Activated CD8-positive, alpha-beta memory T cell treated with anti-CD3 and anti-CD28 coated beads for 24 hours (primary cell): ENCODE measurements around the gene ZNF2.

ENCODE experiments used
- DNase-seq: peaks from one replicate; pipeline ENCODE4 v3.0.0-alpha.2; 2020

Gene ZNF2

DNA sequence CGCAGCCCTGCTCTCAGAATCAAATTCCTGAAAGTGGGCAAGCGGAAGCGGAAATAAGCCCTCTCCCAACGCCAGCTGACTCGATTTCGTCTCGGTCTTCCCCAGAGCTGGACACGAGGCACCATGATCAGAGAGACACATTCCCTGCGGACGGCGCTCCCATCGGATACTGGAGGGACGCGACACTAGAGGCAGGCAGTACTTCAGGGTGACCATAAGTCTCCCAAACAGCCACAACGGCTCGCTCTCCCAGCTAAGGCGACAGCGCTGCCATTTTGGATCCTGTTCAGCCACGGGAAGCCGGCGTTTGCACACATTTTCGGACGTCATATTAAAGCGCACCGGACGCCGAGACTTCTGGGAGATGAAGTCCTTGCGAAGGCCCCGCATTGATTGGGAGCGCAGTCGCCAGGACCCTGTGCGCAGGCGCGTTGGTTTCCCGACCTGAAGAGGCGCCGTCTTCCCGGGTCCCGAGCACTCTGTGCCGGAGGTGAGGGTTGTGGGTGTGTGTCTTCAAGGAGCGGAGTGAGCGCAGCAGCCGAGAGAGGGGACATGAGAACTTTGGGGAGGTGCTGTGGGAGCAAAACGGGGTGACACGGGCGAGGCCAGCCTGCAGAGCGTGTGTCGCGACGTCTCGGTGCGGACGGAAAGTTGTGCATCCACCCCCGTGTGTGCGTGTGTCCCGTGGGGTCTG lies at the start of gene ZNF2:
Gene ZNF2 (plus strand): TSS at position 439 of the 694 bp plus-strand sequence. CDS start 10,418 bp downstream, outside the sequence.
- DNase-seq = peak; percentile 97

DNA sequence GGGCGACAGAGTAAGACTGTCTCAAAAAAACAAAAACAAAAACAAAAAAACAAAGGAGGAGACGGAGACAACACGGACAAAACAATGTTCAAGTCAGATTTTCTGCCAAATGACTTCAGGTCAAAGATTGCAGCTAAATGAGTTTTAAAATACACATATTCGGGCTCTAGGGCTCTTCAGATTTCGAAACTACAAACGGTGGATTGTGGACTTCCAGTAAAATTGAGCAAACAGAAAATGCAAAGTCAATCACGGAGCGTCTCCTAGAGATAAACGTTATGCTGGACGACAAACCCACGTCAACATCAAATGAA lies 44.6 kb upstream of the ZNF2 start:
- DNase-seq = no peak

DNA sequence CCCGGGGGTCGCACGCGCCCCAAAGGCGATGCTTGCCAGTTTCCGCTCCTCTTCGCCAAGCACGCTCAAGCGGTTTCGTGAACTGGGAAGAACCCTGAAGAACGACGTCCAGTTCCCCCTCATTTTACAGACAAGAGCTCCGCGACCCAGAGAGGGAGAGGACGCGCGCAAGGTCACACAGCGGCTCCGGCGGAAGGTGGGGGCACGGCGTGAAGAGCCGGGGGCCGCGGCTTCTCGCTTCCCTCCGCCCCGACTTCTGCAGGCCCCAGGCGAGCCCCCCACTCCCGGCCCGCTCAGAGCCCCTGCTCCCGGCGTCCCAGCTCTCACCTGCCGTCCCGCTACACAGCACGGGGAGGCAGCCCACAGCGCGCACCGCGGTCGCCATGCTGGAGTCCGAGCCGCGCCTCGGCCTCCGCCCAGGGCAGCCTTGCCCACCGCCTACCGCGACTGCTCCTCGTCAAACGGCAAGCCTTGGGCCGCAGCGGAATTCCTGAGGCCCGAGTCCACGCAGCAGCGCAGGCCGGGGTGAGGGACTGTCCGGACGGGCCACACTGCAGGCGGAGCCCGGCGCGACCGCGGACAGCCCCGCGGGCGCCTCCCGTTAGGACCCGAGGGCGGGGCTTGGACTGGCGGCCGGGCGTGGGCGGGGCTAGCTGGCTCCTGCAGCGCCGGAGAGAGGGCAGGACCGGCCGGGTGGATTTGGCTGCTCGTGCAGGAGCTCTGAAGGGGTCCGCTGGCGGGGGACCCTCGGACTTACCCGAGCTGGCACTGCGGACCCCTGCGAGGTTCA lies 44.0 kb upstream of the ZNF2 start, which contains the start of gene MRPS5:
Gene MRPS5 (minus strand): TSS at position 402 of the 790 bp plus-strand sequence. CDS start 17 bp downstream, at position 385.
- peak; percentile 98 for DNase-seq

DNA sequence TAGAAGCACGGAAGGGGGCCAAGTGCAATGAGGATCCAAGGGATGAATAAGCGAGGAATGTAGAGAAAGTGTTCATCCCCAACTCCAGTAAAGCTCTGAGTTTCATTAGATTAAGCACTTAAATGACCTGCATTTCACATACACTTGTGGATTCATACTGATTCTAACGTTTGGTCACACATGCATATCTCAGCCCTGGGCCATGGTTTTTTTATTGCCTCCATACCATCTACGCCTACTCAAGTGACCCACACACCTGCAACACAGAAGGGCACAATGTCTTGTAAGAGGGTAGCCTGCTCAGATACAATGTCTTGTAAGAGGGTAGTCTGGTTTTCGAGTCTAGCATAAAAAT lies 43.4 kb upstream of the ZNF2 start:
- DNase-seq = no peak

DNA sequence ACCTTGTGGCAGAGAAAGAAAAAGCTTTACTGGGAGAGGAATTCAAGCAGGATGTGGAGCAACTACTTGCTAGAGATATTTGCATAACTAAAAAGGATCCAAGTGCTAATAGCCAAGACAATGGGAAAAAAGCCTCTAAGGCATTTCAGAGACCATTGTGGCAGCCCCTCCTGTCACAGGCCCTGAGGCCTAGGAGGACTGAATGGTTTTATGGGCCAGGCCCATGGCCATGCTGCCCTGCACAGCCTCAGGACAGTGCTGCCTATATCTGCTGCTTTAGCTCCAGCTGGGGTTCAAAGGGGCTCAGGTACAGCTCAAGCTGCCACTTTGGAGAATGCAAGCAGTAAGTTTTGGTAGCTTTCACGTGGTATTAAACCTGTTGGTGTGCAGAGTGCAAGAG lies 26.9 kb upstream of the ZNF2 start:
- DNase-seq = no peak

DNA sequence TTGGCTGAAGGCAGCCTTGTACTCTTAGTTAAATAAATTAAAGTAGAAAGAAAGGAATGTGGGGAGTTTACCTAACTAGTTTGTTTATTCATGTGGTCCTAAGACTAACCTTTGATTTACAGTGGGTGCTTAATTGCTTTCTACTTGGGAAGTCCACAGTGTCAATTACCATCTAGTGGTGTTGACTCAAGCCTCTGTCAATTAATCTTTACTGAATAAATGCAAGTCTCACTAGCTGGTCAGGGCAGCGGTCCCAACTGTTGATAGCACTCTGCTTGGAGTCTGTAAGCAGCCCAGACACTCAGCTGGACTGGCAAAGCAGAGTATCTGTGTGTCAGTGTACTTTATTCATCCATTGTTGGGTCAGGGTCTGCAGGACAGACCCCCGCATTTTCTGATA lies 21.8 kb upstream of the ZNF2 start:
- no peak for DNase-seq

DNA sequence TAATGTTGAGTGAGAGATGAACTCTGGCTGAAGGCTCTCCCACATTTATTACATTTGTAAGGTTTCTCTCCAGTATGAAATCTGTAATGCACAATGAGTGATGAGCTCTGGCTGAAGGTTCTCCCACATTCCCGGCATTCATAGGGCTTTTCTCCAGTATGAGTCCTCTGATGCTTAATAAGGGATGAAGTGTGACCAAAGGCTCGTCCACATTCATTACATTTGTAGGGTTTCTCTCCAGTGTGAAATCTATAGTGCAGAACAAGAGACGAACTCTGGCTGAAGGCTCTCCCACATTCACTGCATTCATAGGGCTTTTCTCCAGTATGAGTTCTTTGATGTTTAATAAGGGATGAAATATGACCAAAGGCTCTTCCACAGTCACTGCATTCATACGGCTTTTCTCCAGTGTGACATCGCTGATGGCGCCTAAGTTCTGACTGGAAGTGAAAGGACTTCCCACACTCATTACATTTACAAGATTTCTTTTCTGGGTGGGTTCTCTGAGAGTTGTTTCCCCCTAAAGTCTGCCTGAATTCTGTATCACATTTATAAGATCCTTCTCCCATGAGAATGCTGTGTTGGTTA lies 16.1 kb upstream of the ZNF2 start:
- no peak for DNase-seq

DNA sequence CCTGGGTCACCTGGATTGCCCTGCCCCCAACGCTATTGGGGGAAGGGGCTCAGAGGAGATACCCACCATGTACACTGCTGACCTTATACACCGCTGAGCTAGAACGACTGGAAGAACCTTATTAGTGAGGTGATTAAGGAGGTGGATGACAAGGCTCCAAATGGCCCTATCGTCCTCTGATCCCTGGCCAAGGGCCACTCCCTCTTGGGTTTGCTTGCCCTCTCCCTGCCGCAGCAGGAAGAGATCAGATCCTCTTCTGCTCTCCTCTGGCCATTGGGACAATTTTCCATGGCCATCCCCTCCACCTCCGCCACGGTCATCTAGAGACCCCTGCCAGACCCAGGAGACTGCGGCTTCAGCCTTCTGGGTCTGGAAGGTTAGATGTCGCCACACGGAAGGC lies 7.2 kb upstream of the ZNF2 start:
- DNase-seq = no peak

DNA sequence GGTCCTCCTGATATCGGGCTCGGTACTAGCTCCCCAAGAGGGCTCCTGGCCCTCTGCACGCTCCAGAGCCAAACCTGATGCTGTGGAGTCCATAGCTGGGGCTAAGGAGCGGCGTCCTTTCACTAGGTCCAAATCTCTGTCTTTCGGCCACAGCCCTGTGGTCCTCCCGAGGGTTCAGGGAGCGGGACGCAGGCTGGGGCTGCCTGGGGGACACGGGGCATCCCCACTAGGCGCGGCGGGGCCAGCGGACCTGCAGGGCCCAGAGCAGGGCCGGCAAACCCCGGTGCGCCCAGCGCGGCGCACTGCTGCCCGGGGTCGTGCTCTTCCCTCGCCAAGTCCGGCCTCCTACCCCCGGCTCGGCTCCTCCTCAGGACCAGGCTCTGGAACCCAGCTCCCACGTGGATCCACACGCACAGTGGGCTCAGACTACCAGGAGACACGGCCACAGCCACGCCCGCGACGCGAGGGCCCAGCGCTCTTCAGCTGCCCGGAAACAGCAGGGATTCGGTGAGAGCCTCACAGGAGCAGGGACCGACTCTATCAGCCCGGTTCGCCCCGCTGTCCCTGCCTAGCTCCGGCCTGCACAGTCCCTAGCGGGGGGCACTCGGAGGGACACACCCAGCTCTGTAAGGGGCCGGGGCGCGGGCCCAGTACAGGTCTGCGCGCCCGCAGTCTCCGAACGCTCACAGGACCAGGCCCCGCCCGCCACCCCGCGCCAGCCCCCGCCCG lies 6.6 kb upstream of the ZNF2 start:
- DNase-seq = peak; percentile 80

DNA sequence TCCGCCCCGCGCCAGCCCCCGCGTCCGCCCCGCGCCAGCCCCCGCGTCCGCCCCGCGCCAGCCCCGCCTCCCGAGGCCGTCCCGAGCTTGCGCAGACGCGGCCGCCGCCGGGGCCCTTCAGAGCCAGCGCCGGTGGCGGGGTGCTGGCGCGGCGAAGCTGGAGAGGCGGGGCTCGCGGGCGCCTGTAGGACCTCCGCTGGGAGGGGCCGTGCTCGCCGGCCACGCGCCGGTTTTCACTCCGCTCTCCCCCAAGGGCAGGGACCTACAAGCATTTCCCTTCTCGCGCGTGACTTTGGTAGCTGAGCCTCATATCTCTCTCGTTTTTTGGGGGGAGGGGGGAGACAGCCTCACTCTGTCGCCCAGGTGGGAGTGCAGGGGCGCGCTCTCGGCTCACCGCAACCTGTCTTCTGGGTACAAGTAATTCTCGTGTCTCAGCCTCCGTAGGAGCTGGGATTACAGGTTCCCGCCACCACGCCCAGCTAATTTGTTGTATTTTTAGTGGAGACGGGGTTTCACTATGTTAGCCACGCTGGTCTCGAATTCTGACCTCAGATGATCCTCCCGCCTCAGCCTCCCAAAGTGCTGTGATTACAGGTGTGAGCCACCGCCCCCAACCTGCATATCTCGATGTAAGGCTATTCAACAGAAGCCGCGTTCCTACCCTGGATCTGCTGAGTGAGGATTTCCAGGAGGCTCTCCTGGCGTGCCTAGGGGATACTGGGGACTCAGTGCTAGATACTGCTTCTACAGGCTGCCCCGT lies 5.7 kb upstream of the ZNF2 start, which contains the start of gene ZNF514:
Gene ZNF514 (minus strand): TSS at position 159 of the 760 bp plus-strand sequence. CDS start 6,595 bp downstream, outside the sequence.
- peak; percentile 88 for DNase-seq

DNA sequence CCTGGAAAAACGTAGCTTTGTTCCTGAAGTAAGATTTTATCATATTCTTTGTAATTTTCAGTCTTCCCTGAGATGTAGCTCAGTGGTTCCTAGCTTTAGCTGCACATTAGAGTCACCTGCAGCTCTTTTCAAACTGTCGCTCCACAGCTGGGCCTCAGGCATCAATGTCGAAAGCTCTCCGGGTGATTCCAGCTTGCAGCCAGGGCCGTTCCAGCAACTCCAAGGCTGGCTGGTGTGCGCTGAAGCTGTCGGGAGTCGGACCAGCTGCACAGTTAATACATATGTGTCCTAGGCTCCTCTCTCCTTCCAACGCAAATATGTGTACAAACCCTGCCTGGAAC lies 609 bp upstream of the ZNF2 start:
- no peak for DNase-seq

DNA sequence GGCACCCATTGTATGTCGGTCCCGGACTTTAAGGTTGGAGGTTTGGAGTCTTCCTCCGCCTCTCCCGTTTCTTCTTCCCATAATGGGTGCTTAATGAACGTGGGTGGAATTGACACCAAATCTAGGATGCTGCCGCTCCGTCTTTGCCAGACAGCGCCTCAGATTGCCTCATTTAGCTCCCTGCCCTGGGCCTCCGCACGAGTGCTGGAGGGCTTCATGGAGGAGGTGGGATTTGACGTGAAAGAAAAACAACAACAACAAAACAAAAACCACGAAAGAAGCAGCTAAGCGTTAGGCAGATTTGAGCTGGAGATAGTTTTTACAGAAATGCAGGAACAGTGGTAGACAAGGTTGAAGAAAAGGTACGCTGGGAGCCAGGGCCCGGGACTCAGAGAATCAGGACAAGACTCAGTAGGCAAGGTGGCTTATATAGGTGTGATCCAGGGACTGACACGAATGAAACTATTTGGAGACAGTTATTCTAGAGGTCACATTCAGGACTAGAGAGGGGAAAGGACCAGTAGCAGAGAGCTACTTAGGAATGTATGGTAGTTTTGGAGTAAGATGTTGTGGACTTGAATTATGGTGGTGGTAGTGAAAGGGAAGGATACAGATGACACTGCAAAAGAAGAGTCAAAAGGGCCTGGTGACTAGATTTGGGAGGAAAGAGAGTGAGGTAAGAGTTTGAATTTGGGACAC lies 605 bp downstream of the ZNF2 start:
- no peak for DNase-seq

DNA sequence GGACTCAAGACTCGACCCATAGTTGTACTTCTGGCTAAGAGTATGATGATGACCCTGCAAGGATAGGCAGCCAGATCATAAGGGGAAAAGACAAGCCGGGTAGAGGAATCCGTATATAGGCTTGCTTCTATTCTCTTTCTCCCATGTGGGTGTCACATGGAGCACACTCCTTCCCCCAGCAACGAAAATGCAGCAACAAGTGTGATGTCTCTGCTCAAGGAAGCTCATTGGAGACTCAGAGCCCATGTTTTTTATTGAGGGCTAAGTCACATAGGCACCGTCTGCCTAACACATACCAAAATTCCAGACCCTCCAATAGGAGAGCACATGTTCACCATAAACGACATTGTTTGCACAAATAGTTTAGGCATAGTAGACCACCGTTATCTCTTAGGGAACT lies 6.3 kb downstream of the ZNF2 start:
- no peak for DNase-seq

DNA sequence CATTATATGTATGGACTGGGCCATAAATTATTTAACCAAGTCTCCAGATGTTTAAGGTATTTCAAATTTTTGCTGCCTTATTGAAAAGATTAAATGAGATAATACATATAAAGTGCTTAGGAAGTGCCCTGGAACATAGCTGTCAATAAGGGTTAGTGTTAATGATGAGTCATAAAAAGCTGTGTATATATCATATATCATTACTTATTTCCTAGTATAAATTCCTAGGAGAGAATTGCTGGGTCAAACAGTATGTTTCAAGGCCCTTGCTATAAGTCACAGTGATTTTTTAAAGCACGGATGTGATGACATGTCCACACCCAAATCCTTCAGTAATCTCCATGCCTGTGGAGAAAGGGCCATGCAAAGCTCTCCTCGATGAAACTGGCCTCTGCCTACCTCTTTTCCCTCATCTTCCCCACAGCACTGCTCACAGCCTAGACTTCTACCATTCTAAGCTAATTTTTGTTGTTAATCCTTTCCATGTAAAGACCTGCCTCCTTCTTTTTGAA lies 8.5 kb downstream of the ZNF2 start:
- no peak for DNase-seq

DNA sequence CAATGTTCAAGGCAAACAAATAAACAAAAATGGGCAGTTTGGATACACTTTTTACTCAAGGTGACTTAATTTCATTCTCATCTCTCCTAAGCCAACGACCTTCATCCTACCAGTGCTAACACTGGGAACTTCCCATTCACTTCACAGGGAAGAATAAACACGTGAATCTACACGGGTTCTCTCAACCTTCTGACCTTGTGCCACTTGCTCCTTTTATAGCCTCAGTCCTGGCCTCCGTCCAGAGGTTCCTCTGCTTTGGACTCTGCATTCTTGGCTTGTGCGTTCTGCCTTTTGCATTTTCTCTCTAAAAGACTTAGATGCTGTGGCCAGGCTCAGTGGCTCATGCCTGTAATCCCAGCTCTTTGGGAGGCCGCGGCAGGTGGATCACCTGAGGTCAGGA lies 13.8 kb downstream of the ZNF2 start:
- no peak for DNase-seq

DNA sequence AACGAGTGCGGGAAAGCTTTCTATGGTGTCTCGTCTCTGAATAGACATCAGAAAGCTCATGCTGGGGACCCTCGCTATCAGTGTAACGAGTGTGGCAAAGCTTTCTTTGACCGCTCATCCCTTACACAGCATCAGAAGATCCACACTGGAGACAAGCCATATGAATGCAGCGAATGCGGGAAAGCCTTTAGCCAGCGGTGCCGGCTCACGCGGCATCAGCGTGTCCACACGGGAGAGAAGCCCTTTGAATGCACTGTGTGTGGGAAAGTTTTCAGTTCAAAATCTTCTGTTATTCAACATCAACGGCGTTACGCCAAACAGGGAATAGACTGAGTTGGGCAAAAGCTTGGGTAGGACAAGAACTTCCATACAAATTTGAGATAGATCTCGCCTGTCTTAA lies 16.2 kb downstream of the ZNF2 start:
- DNase-seq = no peak

DNA sequence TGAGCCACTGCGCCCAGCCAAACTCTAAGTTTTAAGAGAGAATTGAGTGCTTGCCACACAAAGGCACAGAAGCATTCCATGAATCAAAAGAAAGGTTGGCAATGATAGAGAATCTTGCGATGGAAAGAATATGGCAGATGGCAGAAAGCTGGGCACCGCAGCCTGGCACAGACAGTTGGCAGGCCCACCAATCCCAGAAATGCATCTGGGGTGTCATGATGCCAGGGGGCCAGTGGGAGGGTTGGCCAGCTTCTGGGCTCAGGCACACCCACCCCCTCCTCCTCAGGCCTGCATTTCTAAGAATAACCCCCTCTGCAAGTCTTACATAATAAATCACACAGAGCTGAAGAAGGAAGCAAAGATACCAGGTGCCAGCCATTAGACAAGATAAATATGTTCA lies 19.6 kb downstream of the ZNF2 start:
- no peak for DNase-seq

DNA sequence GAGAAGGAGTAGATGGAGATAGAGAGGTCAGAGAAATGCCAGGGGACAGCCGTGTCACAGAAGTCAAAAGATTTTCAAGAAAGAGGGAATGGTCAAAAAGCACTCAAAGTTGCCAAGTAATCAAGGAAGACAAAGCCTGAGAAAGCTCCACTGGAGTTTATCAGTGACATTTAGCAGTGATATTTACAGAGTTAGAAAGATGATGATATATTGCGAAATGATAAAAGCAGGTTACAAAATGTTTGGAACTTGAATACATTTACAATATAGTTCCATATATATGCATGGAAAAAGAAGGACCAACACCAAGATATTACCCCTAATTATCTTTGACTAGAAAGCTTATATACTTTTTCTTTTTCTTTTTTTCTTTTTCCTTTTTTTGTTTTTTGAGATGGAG lies 20.4 kb downstream of the ZNF2 start:
- DNase-seq = no peak

DNA sequence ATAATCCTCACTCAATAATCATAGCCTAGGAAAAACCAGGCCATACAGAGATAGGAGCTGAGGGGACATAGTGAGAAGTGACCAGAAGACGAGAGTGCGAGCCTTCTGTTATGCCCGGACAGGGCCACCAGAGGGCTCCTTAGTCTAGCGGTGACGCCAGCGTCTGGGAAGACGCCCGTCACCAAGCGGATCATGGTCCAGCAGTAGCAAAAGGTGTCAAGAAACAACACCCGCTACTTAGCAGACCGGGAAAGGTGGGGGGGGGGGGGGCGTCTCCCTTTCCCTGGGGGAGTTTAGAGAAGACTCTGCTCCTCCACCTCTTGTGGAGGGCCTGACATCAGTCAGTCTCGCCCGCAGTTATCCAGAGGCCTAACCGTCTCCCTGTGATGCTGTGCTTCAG lies 27.3 kb downstream of the ZNF2 start:
- DNase-seq = peak; percentile 72

DNA sequence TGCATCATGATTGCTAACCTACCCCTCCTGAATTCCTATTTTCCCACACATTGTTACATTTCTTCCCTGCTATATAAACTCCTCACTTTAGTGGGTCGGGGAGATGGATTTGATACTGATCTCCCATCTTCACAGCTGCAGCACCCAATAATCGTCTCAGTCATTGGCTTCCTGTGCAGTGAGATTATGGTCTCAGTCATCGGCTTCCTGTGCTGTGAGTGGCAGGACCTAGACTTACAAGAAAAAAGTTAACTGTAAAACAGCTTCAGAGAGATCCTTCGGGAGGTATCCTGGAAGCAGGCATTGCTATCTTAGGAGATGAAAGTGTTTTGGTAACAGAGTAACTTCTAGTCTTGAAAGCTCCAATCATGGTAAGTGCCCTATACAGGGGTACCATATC lies 38.3 kb downstream of the ZNF2 start:
- no peak for DNase-seq

DNA sequence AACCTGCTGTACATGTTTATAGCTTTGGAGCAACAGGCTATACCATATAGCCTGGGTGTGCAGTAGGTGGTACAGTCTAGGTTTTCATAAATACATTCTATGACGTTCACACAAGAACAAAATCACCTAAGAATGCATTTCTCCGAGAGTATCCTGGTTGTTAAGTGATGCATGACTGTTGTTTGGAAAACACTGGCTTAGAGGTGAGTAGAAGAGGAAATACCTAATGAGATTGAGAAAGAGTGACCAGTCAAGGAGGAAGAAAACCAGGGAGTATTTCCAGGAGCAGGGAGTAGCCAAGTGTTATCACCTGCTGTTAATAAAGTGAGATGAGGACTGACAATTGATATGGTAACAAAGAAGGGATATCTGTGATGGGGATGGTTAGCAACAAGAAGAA lies 38.8 kb downstream of the ZNF2 start:
- DNase-seq = no peak

DNA sequence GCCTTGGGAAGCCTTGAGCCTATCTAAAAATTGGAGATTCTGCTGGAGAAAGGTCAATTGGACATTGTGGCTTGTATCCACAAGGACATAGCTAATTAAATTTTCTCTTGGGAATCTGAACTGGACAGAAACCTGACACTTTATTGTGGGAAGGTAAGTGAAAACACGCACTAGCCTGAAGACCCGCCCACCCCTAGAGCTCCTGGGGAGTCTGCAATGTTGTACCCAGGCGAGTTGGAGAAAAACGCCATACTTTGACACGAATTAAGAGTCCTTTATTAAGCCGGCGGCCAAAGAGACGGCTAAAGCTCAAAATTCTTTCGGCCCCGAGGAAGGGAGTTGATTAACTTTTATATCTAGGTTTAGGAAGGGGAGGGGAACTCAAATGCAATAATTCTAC lies 40.5 kb downstream of the ZNF2 start:
- no peak for DNase-seq
